MCF 10A (cell line): ENCODE results near the gene PTRH1. TPM values are rescaled to one million over a fixed set of nuclear protein-coding genes. Genes with fewer than 3 reads are reported as not detected.

Experiments used
- BruUV-seq: library from RNA; stranded (reverse); fragments of 400-500 nt; replicated peaks from 2 replicates; lab custom pipeline; 2021; lab: Mats Ljungman, UMichigan
- CTCF ChIA-PET: fragments of 300-600 bp; sonication (Branson Sonifier 250); formaldehyde crosslinking; extraction: SDS; loops from one replicate; lab custom pipeline; 2021; ENCODE audit warnings: antibody characterized with exemption, inconsistent platforms; lab: Yijun Ruan, JAX
- POLR2A ChIA-PET: fragments of 300-600, 350-650 bp; sonication (Branson Sonifier 250); formaldehyde crosslinking; extraction: SDS; loops from one replicate; lab custom pipeline; 2020; ENCODE audit warnings: antibody characterized with exemption, inconsistent platforms; lab: Yijun Ruan, JAX
- DNase-seq: peaks from one replicate; pipeline ENCODE4 v3.0.0-alpha.2; 2018; ENCODE audit not compliant: unreplicated experiment
- H3K27ac Mint-ChIP-seq: one replicate; pipeline ENCODE4 v1.8.0; 2022; ENCODE audit warnings: mild to moderate bottlenecking, low read depth, mixed read lengths; ENCODE audit not compliant: unreplicated experiment
- H3K27me3 Mint-ChIP-seq: one replicate; pipeline ENCODE4 v1.8.0; 2022; ENCODE audit warnings: mixed read lengths; ENCODE audit not compliant: insufficient read depth, unreplicated experiment
- H3K36me3 Mint-ChIP-seq: one replicate; pipeline ENCODE4 v1.8.0; 2022; ENCODE audit warnings: mild to moderate bottlenecking, moderate library complexity, mixed read lengths; ENCODE audit not compliant: insufficient read depth, unreplicated experiment
- H3K4me1 Mint-ChIP-seq: one replicate; pipeline ENCODE4 v1.8.0; 2022; ENCODE audit warnings: mixed read lengths; ENCODE audit not compliant: insufficient read depth, unreplicated experiment
- H3K4me3 Mint-ChIP-seq: one replicate; pipeline ENCODE4 v1.8.0; 2022; ENCODE audit warnings: mild to moderate bottlenecking, moderate library complexity, mixed read lengths; ENCODE audit not compliant: unreplicated experiment
- H3K9me3 Mint-ChIP-seq: one replicate; pipeline ENCODE4 v1.8.0; 2022; ENCODE audit warnings: mixed read lengths; ENCODE audit not compliant: unreplicated experiment
- intact Hi-C: fragments of 100-400 bp; cut with micrococcal nuclease; formaldehyde crosslinking; loops from 2 replicates; pipeline ENCODE4 v1.14.1; 2022
- total RNA-seq: library from RNA; stranded (reverse); gene quantifications from 2 replicates; pipeline ENCODE4 v1.2.3, GENCODE V29; 2022
- TF ChIP-seq, protein P1 (sequence below): fragments of 200-600 bp; IDR thresholded peaks from one replicate; pipeline ENCODE4 v1.8.0; 2022; ENCODE audit warnings: antibody characterized with exemption, mild to moderate bottlenecking; ENCODE audit not compliant: unreplicated experiment

The PTRH1 gene
- total RNA-seq, 1 experiment from 2014 or later, result 35.2 TPM

- no TSS peak for BruUV-seq
These were observed 26.0 kb downstream of the PTRH1 start for GRCh38 chr9:127689329-127690000.

DNA sequence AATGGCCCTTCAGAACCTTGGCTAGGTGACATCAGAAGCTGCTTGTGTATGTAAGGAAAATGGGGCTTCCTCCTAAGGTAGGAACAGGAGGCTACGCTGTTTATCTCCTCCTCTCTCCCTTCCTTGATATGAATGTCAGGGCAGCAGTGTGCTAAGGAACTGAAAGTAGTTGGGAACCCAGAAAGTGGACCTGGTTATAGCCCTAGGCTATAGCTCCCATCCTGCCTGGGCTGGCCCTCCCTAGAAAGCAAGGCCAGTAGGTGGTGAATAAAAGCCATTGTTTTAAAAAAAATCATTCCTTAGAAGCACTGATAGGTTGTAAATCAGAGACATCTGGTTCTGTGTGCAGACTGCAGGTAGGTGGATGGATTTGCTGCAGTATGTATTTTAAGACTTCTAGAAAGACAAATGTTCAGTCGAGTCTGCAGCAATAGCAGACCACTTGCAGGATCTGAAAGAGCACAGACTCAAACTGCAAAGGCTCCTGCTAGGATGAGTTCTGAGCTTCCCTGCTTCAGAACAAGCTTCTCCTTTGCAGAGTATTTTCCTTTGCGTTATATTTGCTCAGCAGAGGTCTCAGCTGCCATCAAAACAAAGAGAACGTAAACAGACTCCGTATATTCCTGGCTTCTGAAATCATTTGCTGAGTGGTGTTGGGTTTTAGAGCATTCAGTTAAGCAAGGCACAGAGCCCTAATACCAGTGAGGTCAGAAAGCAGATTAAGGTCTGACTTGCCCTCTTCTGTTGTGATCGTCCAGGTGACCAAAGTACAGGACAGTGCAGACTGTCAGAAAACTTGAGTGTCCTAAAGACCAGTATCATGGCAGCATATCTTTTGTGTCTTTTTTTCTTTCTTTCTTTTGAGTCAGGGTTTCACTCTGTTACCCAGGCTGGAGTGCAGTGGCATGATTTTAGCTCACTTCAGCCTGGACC lies 28.7 kb downstream of the PTRH1 start:
- Mint-ChIP-seq H3K9me3 (no peaks in the 10 kb centered on the region), H3K27ac (no peak overlapping the region), H3K4me3 (no peak overlapping the region), H3K27me3 (no peaks in the 10 kb centered on the region), H3K4me1 (peaks cover 5% of the 10 kb centered on the region), H3K36me3 (peaks cover 6% of the 10 kb centered on the region)
- intact Hi-C loops, result no loop called here
- ChIA-PET POLR2A (no interaction called here), CTCF (interaction anchor here (0.5 kb wide), 1 partner anchor 96 kb away, joined by 3 read pairs; no protein-coding TSS in a partner anchor)
- DNase-seq, result no peak
- BruUV-seq, result no TSS peak
- TF ChIP-seq, protein P1, sequence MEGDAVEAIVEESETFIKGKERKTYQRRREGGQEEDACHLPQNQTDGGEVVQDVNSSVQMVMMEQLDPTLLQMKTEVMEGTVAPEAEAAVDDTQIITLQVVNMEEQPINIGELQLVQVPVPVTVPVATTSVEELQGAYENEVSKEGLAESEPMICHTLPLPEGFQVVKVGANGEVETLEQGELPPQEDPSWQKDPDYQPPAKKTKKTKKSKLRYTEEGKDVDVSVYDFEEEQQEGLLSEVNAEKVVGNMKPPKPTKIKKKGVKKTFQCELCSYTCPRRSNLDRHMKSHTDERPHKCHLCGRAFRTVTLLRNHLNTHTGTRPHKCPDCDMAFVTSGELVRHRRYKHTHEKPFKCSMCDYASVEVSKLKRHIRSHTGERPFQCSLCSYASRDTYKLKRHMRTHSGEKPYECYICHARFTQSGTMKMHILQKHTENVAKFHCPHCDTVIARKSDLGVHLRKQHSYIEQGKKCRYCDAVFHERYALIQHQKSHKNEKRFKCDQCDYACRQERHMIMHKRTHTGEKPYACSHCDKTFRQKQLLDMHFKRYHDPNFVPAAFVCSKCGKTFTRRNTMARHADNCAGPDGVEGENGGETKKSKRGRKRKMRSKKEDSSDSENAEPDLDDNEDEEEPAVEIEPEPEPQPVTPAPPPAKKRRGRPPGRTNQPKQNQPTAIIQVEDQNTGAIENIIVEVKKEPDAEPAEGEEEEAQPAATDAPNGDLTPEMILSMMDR, result no peak

More at GRCh38 chr9:127689329-127690000, 26.0 kb downstream of the PTRH1 start:
- peaks cover 4% of the 10 kb centered on the region for H3K4me1 Mint-ChIP-seq
- DNase-seq, result no peak
- H3K27me3 Mint-ChIP-seq, result no peaks in the 10 kb centered on the region
- TF ChIP-seq, protein P1, result no peak
- intact Hi-C loops, result no loop called here
- no peak overlapping the region for H3K27ac Mint-ChIP-seq
- no peak overlapping the region for H3K4me3 Mint-ChIP-seq
- ChIA-PET POLR2A (interaction anchor here (0.6 kb wide), 1 partner anchor 51 kb away, joined by 3 read pairs; no protein-coding TSS in a partner anchor), CTCF (interaction anchor here (0.7 kb wide), 1 partner anchor 232 kb away, joined by 3 read pairs; no protein-coding TSS in a partner anchor)
- peaks cover 6% of the 10 kb centered on the region for H3K36me3 Mint-ChIP-seq
- H3K9me3 Mint-ChIP-seq, result no peaks in the 10 kb centered on the region

DNA sequence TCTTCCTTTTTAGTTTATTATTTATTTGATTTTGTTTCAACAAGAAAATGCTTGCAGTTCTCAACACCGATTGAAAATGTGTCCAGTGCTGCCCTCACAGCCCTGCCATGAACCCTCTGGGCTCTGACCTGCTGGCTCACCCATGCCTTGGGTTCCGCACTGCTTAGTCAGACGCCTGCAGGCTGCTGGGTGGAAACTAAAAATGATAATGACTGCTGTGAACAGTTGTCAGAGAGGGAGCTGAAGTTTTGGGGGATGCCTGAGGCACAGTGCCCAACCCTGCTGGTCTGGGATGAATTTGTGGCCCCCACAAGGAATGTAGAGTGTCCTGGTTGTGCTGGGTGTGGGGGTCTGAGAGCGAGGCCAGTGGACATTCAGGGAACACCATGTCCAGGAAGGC lies 30.9 kb downstream of the PTRH1 start:
- no peaks in the 10 kb centered on the region for H3K27me3 Mint-ChIP-seq
- peaks cover 5% of the 10 kb centered on the region for H3K4me1 Mint-ChIP-seq
- no peaks in the 10 kb centered on the region for H3K9me3 Mint-ChIP-seq
- CTCF ChIA-PET, result interaction anchor here (0.7 kb wide), 1 partner anchor 176 kb away, joined by 3 read pairs; no protein-coding TSS in a partner anchor
- intact Hi-C loops, result no loop called here
- POLR2A ChIA-PET, result interaction anchor here (0.6 kb wide), 1 partner anchor 101 kb away, joined by 3 read pairs; no protein-coding TSS in a partner anchor
- H3K36me3 Mint-ChIP-seq, result peaks cover 13% of the 10 kb centered on the region
- no TSS peak for BruUV-seq
- TF ChIP-seq, protein P1, result no peak
- H3K27ac Mint-ChIP-seq, result no peak overlapping the region
- no peak for DNase-seq
- no peak overlapping the region for H3K4me3 Mint-ChIP-seq
